ENCODE results near the gene ACYP1. TPM values are rescaled to one million over a fixed set of nuclear protein-coding genes. Genes with fewer than 3 reads are reported as not detected.
A peak's percentile ranks its signal among the peaks of the same experiment; 100 is the strongest.

The ACYP1 gene
- polyA plus RNA-seq, 3 donors: 2.8 to 11.8 (median 4.3) TPM

DNA sequence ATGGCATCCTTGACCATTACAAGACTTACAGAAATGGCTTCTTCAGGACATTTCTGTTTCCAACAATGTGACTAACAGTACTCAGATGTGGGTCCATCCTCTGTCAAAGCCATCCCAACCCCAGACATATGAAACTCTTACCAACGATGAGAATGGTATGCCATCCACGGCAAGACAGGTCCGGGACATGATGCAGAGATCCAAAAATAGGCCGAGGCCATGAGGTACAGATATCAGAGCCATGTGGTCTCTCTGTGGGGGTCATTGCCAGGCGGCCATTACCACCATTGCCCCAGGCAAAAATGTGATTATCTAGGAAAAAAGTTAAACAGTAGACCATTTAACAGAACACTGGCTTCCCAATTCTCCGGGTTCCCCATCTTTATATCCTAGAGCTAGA lies 33.1 kb upstream of the ACYP1 start:
- Mint-ChIP-seq H3K4me1 (no peaks in the 10 kb centered on the region), H3K27ac (no peak overlapping the region), H3K27me3 (ENCODE audit: low read depth in 3 of 3) (no peaks in the 10 kb centered on the region), H3K4me3 (no peak overlapping the region), H3K36me3 (peaks cover 84 to 97% of the 10 kb centered on the region in 2 donors), H3K9me3 (no peaks in the 10 kb centered on the region)
- H3K9ac ChIP-seq (ENCODE audit: insufficient read depth, low read length, poor library complexity, severe bottlenecking): no peak overlapping the region
- WGBS (ENCODE audit: insufficient coverage): 98% methylated on average over 5 of the region's 6 CpGs
- H3K36me3 ChIP-seq (replicated peaks in 1 of 2; ENCODE audit: control insufficient read depth in 1 of 2, insufficient read depth in 2 of 2, low read length in 2 of 2): peaks cover 91 to 98% of the 10 kb centered on the region in 2 donors
- no peak overlapping the region for H3K27ac ChIP-seq (ENCODE audit: low read depth in 1 of 2, low read length in 2 of 2)
- no peaks in the 10 kb centered on the region for H3K4me1 ChIP-seq (ENCODE audit: control insufficient read depth in 1 of 2, insufficient read depth in 2 of 2, low read length in 2 of 2)
- H3K9me3 ChIP-seq (replicated peaks in 1 of 2; ENCODE audit: control insufficient read depth in 1 of 2, insufficient read depth in 1 of 2, low read length in 2 of 2): no peaks in the 10 kb centered on the region
- H4K20me1 ChIP-seq (ENCODE audit: insufficient read depth, low read length): no peaks in the 10 kb centered on the region
- no peak overlapping the region for H3K4me3 ChIP-seq (replicated peaks in 1 of 3; ENCODE audit: low read depth in 2 of 3, low read length in 3 of 3)
- no peak overlapping the region for H2AFZ ChIP-seq (ENCODE audit: insufficient read depth, low read depth, low read length, poor library complexity, severe bottlenecking)
- TF ChIP-seq, protein P1, sequence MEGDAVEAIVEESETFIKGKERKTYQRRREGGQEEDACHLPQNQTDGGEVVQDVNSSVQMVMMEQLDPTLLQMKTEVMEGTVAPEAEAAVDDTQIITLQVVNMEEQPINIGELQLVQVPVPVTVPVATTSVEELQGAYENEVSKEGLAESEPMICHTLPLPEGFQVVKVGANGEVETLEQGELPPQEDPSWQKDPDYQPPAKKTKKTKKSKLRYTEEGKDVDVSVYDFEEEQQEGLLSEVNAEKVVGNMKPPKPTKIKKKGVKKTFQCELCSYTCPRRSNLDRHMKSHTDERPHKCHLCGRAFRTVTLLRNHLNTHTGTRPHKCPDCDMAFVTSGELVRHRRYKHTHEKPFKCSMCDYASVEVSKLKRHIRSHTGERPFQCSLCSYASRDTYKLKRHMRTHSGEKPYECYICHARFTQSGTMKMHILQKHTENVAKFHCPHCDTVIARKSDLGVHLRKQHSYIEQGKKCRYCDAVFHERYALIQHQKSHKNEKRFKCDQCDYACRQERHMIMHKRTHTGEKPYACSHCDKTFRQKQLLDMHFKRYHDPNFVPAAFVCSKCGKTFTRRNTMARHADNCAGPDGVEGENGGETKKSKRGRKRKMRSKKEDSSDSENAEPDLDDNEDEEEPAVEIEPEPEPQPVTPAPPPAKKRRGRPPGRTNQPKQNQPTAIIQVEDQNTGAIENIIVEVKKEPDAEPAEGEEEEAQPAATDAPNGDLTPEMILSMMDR (IDR thresholded peaks at IDR 0.05): no peak
- intact Hi-C loops (cut with micrococcal nuclease): no loop called here
- DNase-seq: no peak
- no peak overlapping the region for H3K4me2 ChIP-seq (replicated peaks; ENCODE audit: extremely low read depth, low read length, poor library complexity, severe bottlenecking)
- no peaks in the 10 kb centered on the region for H3K27me3 ChIP-seq (ENCODE audit: control insufficient read depth in 2 of 2, insufficient read depth in 2 of 2, low read length in 2 of 2)
- H3K79me2 ChIP-seq (ENCODE audit: insufficient read depth, low read length): no peaks in the 10 kb centered on the region

- Histone ChIP-seq H3K4me1 (ENCODE audit: control insufficient read depth in 1 of 2, insufficient read depth in 2 of 2, low read length in 2 of 2) (no peaks in the 10 kb centered on the region), H4K20me1 (ENCODE audit: insufficient read depth, low read length) (no peaks in the 10 kb centered on the region), H3K79me2 (ENCODE audit: insufficient read depth, low read length) (no peaks in the 10 kb centered on the region), H3K36me3 (replicated peaks in 1 of 2; ENCODE audit: control insufficient read depth in 1 of 2, insufficient read depth in 2 of 2, low read length in 2 of 2) (peaks cover 88 to 98% of the 10 kb centered on the region in 2 donors), H3K4me3 (replicated peaks in 1 of 3; ENCODE audit: low read depth in 2 of 3, low read length in 3 of 3) (no peak overlapping the region), H3K9ac (ENCODE audit: insufficient read depth, low read length, poor library complexity, severe bottlenecking) (no peak overlapping the region), H2AFZ (ENCODE audit: insufficient read depth, low read depth, low read length, poor library complexity, severe bottlenecking) (no peak overlapping the region), H3K27me3 (ENCODE audit: control insufficient read depth in 2 of 2, insufficient read depth in 2 of 2, low read length in 2 of 2) (no peaks in the 10 kb centered on the region), H3K4me2 (replicated peaks; ENCODE audit: extremely low read depth, low read length, poor library complexity, severe bottlenecking) (no peak overlapping the region), H3K27ac (ENCODE audit: low read depth in 1 of 2, low read length in 2 of 2) (no peak overlapping the region), H3K9me3 (replicated peaks in 1 of 2; ENCODE audit: control insufficient read depth in 1 of 2, insufficient read depth in 1 of 2, low read length in 2 of 2) (no peaks in the 10 kb centered on the region)
- Mint-ChIP-seq H3K27ac (peak overlapping the region in 3 of 7 donors; percentile 3 to 51 (median 3)), H3K9me3 (no peaks in the 10 kb centered on the region), H3K27me3 (ENCODE audit: low read depth in 3 of 3) (no peaks in the 10 kb centered on the region), H3K4me1 (no peaks in the 10 kb centered on the region), H3K4me3 (no peak overlapping the region), H3K36me3 (peaks cover 82 to 98% of the 10 kb centered on the region in 2 donors)
- TF ChIP-seq, protein P1 (IDR thresholded peaks at IDR 0.05): no peak
- WGBS (ENCODE audit: insufficient coverage): 84% methylated on average over 2 of the region's 4 CpGs
- no peak for DNase-seq
- intact Hi-C loops (cut with micrococcal nuclease): no loop called here
Observed at GRCh38 chr14:75095690-75096089, 31.9 kb upstream of the ACYP1 start.
